Measurements from ENCODE around the gene CCL26.

GRCh38 chr7:75743455-75743859 is 28.6 kb downstream of the CCL26 start:
- TF ChIP-seq CTCF (IDR thresholded peaks at IDR 0.05) (no peak), POLR2A (IDR thresholded peaks at IDR 0.05; ENCODE audit: low read depth) (no peak), EP300 (IDR thresholded peaks at IDR 0.05) (no peak)
